GM23248 (cell line): ENCODE results near the gene AGO3.

Source experiments
- EZH2 ChIP-seq: fragments of 200-600 bp; sonication (generic); IDR thresholded peaks from 2 replicates; pipeline ENCODE4 v1.6.1; 2018; ENCODE audit warnings: antibody characterized with exemption, mild to moderate bottlenecking; ENCODE audit not compliant: insufficient read depth, poor library complexity, severe bottlenecking
- EZH2phosphoT487 ChIP-seq: fragments of 200-600 bp; sonication (generic); IDR thresholded peaks from 2 replicates; pipeline ENCODE4 v1.6.1; 2018; ENCODE audit warnings: antibody characterized with exemption, moderate library complexity, mild to moderate bottlenecking, low read depth; ENCODE audit not compliant: insufficient read depth

GRCh38 chr1:35980090-35980489 is 49.2 kb downstream of the AGO3 start:
- TF ChIP-seq EZH2 (no peak), EZH2phosphoT487 (no peak)
